Measurements from ENCODE around the gene UNK.

GRCh38 chr17:75764711-75765421 lies 19.7 kb upstream of the UNK start, which contains the start of gene GALK1:
- TF ChIP-seq CTCF (conservative IDR thresholded peaks at IDR 0.05): peak; percentile 27
- TF ChIP-seq EZH2 (IDR thresholded peaks at IDR 0.05; ENCODE audit: low read depth): no peak
